IPS DF 19.7 (cell line): ENCODE data around the gene AGPAT2.

ENCODE experiments used
- DNase-seq: peaks from one replicate; pipeline ENCODE4 v3.0.0-alpha.2; 2013; ENCODE audit warnings: low read depth, low spot score

AGPAT2 gene

DNA sequence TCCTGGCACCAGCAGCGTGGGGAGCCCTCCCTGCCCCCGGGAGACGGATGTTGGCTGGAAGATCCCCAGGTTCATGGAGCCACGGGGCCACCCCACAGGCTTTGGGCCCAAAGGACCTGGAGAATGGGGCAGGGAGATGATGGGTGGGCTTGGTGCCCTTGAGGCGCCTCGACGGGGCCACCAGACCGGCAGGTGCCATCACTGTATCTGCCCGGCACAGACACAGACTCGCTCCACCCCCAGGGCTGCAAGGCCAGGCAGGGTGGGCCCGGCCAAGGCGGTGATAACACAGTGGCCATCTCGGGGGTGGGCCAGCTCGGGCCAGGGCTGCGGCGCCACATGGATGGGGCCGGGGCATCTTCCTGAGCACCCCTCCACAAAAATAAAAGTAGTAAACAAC, 59.6 kb downstream of the AGPAT2 start:
- no peak for DNase-seq

GRCh38 chr9:136626740-136627642, 60.3 kb downstream of the AGPAT2 start:
- no peak for DNase-seq

GRCh38 chr9:136626066-136626725, 61.1 kb downstream of the AGPAT2 start:
- DNase-seq = no peak

GRCh38 chr9:136625101-136626065, 61.9 kb downstream of the AGPAT2 start:
- DNase-seq = no peak

- DNase-seq = no peak
Observed at GRCh38 chr9:136624184-136624951, 62.9 kb downstream of the AGPAT2 start.

- DNase-seq = no peak
Observed at GRCh38 chr9:136623842-136624183, 63.4 kb downstream of the AGPAT2 start.
